HepG2 (cell line): ENCODE data around the gene HTR3B. TPM values are rescaled to one million over a fixed set of nuclear protein-coding genes. Genes with fewer than 3 reads are reported as not detected.

Experiments
- ATAC-seq: fragments of 200-7000 bp; cut with Tn5 transposase; 3 replicates; pipeline ENCODE4 v1.9.1; 2020; ENCODE audit warnings: mild to moderate bottlenecking, moderate library complexity
- BruUV-seq: library from RNA; stranded (reverse); fragments of 400-500 nt; replicated peaks from 2 replicates; lab custom pipeline; 2021; lab: Mats Ljungman, UMichigan
- CTCF ChIA-PET: fragments of 300-600 bp; formaldehyde crosslinking; extraction: SDS; loops from one replicate; lab custom pipeline; 2021; ENCODE audit warnings: low total read pairs, inconsistent platforms, low intra/inter-chr PET ratio; lab: Yijun Ruan, JAX
- POLR2A ChIA-PET: fragments of 350-600 bp; sonication (Branson Sonifier 250); formaldehyde crosslinking; loops from one replicate; lab custom pipeline; 2020; ENCODE audit warnings: antibody characterized with exemption, inconsistent platforms; lab: Yijun Ruan, JAX
- DNase-seq: peaks from one replicate; pipeline ENCODE4 v3.0.0-alpha.2; 2015; ENCODE audit warnings: low spot score
- FAIRE-seq: peaks from 3 replicates; lab custom pipeline; 2011; peaks lifted over from hg19 to GRCh38; lab: Jason Lieb, UNC
- H2AFZ ChIP-seq: one replicate; pipeline ENCODE4 v1.6.1; 2011; ENCODE audit warnings: low read length, inconsistent platforms
- H3K27ac ChIP-seq: fragments of 300-600 bp; 3 replicates; pipeline ENCODE4 v1.8.0; 2011; ENCODE audit warnings: mixed run types, mild to moderate bottlenecking, mixed read lengths, low read length, inconsistent platforms; ENCODE audit not compliant: insufficient read depth; ENCODE audit errors: extremely low read length
- H3K27me3 ChIP-seq, 2 experiments: fragments of 200-600 bp in 1 of 2; 2 replicates in 1 of 2; 3 replicates in 1 of 2; pipeline versions ENCODE4 v1.6.0 to v1.8.0; 2011; ENCODE audit warnings: low read length in 2 of 2, mild to moderate bottlenecking in 2 of 2, moderate library complexity in 2 of 2, inconsistent platforms in 1 of 2; ENCODE audit not compliant: insufficient read depth in 2 of 2, control insufficient read depth in 1 of 2
- H3K36me3 ChIP-seq, 2 experiments: fragments of 200-600 bp in 1 of 2; replicated peaks in 1 of 2; 2 replicates in 1 of 2; 3 replicates in 1 of 2; pipeline versions ENCODE4 v1.5.1 to v1.8.0; 2011; ENCODE audit warnings: low read length in 2 of 2, inconsistent platforms in 1 of 2; ENCODE audit not compliant: insufficient read depth in 2 of 2, control insufficient read depth in 1 of 2
- H3K4me1 ChIP-seq: 2 replicates; pipeline ENCODE4 v1.5.1; 2012; ENCODE audit warnings: low read length, inconsistent platforms; ENCODE audit not compliant: insufficient read depth
- H3K4me2 ChIP-seq: 2 replicates; pipeline ENCODE4 v1.6.0; 2011; ENCODE audit warnings: low read depth, low read length, inconsistent platforms
- H3K4me3 ChIP-seq, 3 experiments: fragments of 200-600 bp in 1 of 3; sonication (generic), shearing (Covaris generic) in 1 of 3; replicated peaks in 1 of 3; 2 replicates each; pipeline ENCODE4 v1.5.1; 2011 to 2016; ENCODE audit warnings: low read length in 3 of 3, inconsistent platforms in 2 of 3, low read depth in 2 of 3, mild to moderate bottlenecking in 2 of 3, control low read depth in 1 of 3, mixed read lengths in 1 of 3; ENCODE audit not compliant: insufficient read depth in 1 of 3
- H3K79me2 ChIP-seq: one replicate; pipeline ENCODE4 v1.6.1; 2011; ENCODE audit warnings: low read length, inconsistent platforms; ENCODE audit not compliant: insufficient read depth
- H3K9ac ChIP-seq: 2 replicates; pipeline ENCODE4 v1.6.0; 2011; ENCODE audit warnings: mild to moderate bottlenecking, low read depth, low read length, inconsistent platforms; ENCODE audit not compliant: insufficient read depth
- H3K9me3 ChIP-seq: 2 replicates; pipeline ENCODE4 v1.5.1; 2012; ENCODE audit warnings: mild to moderate bottlenecking, low read length
- H4K20me1 ChIP-seq: 2 replicates; pipeline ENCODE4 v1.6.0; 2011; ENCODE audit warnings: inconsistent platforms, mild to moderate bottlenecking, low read length, moderate library complexity; ENCODE audit not compliant: insufficient read depth
- BHLHE40 ChIP-seq: IDR thresholded peaks from 2 replicates; pipeline ENCODE4 v1.6.1; 2011; ENCODE audit warnings: low read length, improper control_type of control experiment
- CHCHD3 ChIP-seq: sonication (generic); formaldehyde crosslinking; IDR thresholded peaks from 2 replicates; pipeline ENCODE4 v1.8.0; 2022; ENCODE audit warnings: mild to moderate bottlenecking, missing genetic modification reagents, moderate library complexity
- HIC2 ChIP-seq: sonication (generic); formaldehyde crosslinking; IDR thresholded peaks from 2 replicates; pipeline ENCODE4 v1.9.0; 2022; ENCODE audit warnings: low read depth, missing genetic modification reagents
- HNF1A ChIP-seq, 2 experiments: sonication (generic) in 1 of 2; formaldehyde crosslinking in 1 of 2; IDR thresholded peaks; 2 replicates each; pipeline versions ENCODE4 v1.4.0 to v1.6.1; 2016 to 2020; ENCODE audit warnings: borderline replicate concordance in 1 of 2, low read depth in 1 of 2, mild to moderate bottlenecking in 1 of 2, missing genetic modification reagents in 1 of 2
- XBP1 ChIP-seq: sonication (generic); formaldehyde crosslinking; IDR thresholded peaks from 2 replicates; pipeline ENCODE4 v1.5.0; 2020; ENCODE audit warnings: missing genetic modification reagents
- ZNF280D ChIP-seq: sonication (generic); formaldehyde crosslinking; IDR thresholded peaks from 2 replicates; pipeline ENCODE4 v1.5.1; 2020; ENCODE audit warnings: mild to moderate bottlenecking, missing genetic modification reagents
- WGBS: methylation state at CpG from one replicate; pipeline ENCODE4 v1.1.6; 2017; ENCODE audit warnings: low lambda C conversion rate; 5-methylcytosine and 5-hydroxymethylcytosine counted together
- in situ Hi-C: cut with HindIII; loops from 2 replicates; pipeline ENCODE4 v1.10.0; 2017; ENCODE audit warnings: low pct_unique_long_range_greater_than_20kb; ENCODE audit not compliant: extremely low pct_ligation_motif_present
- intact Hi-C: fragments of 100-400 bp; cut with micrococcal nuclease; formaldehyde crosslinking; loops from one replicate; pipeline ENCODE4 v1.10.0; 2022; ENCODE audit not compliant: unreplicated experiment
- polyA plus RNA-seq, 8 experiments: library from polyadenylated mRNA; depleted of rRNA in 3 of 8; stranded (reverse) in 7 of 8; unstranded in 1 of 8; fragments of >200 nt; fragmentation: Illumina TruSeq in 4 of 8; extraction: Trizol in 4 of 8; gene quantifications; 2 replicates each; pipeline versions ENCODE4 v1.2.1 to v1.2.3, GENCODE V29; 2011 to 2016; ENCODE audit warnings: low read depth in 4 of 8, missing spikeins in 1 of 8, mixed read lengths in 1 of 8; ENCODE audit not compliant: insufficient read depth in 1 of 8
- total RNA-seq, 5 experiments: library from RNA; depleted of rRNA; stranded (reverse); fragments of >200 nt; fragmentation: Illumina TruSeq; extraction: Trizol; gene quantifications; 2 replicates each; pipeline ENCODE4 v1.2.3, GENCODE V29; 2016; ENCODE audit warnings: low read depth in 1 of 5

Gene HTR3B
- total and polyA plus RNA-seq, 2 of the 13 experiments (the other 11 are each of a cell fraction or from before 2014, with no cell fraction given) = 0.09 to 1.7 TPM

GRCh38 chr11:113989381-113989780 lies 84.8 kb downstream of the HTR3B start (continued):
- no peak for TF ChIP-seq HNF1A (IDR thresholded peaks at IDR 0.05; ENCODE audit: low read depth)
- TF ChIP-seq HNF1A (CRISPR knock-in tag; IDR thresholded peaks at IDR 0.05; ENCODE audit: borderline replicate concordance) = no peak
- TF ChIP-seq XBP1 (CRISPR knock-in tag) = no peak
- TF ChIP-seq CHCHD3 (CRISPR knock-in tag) = no peak
- TF ChIP-seq ZNF280D (CRISPR knock-in tag) = no peak

GRCh38 chr11:113989916-113990315 lies 85.3 kb downstream of the HTR3B start:
- Histone ChIP-seq H3K27ac (no peak overlapping the region), H4K20me1 (no peaks in the 10 kb centered on the region), H3K4me1 (no peaks in the 10 kb centered on the region)
- DNase-seq = no peak
- intact Hi-C loops = no loop called here
- POLR2A ChIA-PET = interaction anchor here (1.5 kb wide), 1 partner anchor 271 kb away, joined by 3 read pairs; no protein-coding TSS in a partner anchor
- TF ChIP-seq HIC2 (CRISPR knock-in tag) (no peak), BHLHE40 (no peak)
- TF ChIP-seq, all 625 proteins: peak for 0
- no TSS peak for BruUV-seq
- in situ Hi-C loops = loop anchor here (5.0 kb wide), 1 partner anchor 272 kb away; no protein-coding TSS in a partner anchor
- no peaks in the 10 kb centered on the region for H3K36me3 ChIP-seq
- FAIRE-seq (no peak), ATAC-seq (no peak)
- peaks cover 4 to 5% of the 10 kb centered on the region in 2 experiments; a peak in 3 of 5 replicates for H3K27me3 ChIP-seq
- CTCF ChIA-PET = no interaction called here
- H3K9me3 ChIP-seq = no peaks in the 10 kb centered on the region
- 0% methylated on average over 2 of the region's 2 CpGs for WGBS
- H3K79me2 ChIP-seq = no peaks in the 10 kb centered on the region
- no peak overlapping the region for H3K4me2 ChIP-seq
- no peak overlapping the region for H3K9ac ChIP-seq
- H2AFZ ChIP-seq = no peak overlapping the region
- no peak overlapping the region for H3K4me3 ChIP-seq
